Measurements from ENCODE around the gene MTF1.
A peak's percentile ranks its signal among the peaks of the same experiment; 100 is the strongest.

The MTF1 gene

DNA sequence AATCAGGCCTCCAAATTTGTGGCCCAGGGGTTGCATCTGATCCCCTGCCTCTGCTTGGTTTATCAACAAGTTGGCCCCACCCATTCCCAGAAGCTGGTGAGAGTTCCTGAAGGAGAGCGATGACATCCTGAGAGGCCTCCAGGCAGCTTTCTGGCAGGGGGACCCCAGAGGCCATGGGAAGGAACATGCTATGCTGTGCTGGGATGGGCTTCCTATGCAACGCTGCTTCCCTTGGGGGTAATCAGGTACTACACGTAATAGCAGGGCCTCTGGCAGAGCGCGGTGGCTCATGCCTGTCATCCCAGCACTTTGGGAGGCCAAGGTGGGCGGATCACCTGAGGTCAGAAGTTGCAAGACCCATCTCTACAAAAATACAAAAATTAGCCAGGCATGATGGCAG lies 8.4 kb upstream of the MTF1 start:
- DNase-seq, result peak; percentile 9

DNA sequence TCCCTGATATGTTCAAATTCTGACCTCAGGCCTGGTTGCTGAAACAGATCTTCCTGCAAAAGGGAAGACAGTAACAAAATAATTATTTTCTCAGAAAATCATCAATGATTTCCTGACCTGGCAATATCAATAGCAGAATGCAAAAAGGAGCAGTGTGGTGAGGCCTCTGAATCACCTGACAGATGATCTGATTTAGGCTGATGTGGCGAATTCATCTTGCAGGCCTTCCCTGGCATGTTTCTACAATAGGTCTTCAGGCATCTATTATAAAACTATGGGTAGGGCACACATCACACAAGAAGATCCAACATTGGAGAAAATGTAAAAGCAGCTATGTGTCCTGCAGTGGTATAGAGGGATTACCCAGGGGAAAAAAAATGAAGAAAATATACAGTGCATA lies 7.1 kb upstream of the MTF1 start:
- no peak for DNase-seq

DNA sequence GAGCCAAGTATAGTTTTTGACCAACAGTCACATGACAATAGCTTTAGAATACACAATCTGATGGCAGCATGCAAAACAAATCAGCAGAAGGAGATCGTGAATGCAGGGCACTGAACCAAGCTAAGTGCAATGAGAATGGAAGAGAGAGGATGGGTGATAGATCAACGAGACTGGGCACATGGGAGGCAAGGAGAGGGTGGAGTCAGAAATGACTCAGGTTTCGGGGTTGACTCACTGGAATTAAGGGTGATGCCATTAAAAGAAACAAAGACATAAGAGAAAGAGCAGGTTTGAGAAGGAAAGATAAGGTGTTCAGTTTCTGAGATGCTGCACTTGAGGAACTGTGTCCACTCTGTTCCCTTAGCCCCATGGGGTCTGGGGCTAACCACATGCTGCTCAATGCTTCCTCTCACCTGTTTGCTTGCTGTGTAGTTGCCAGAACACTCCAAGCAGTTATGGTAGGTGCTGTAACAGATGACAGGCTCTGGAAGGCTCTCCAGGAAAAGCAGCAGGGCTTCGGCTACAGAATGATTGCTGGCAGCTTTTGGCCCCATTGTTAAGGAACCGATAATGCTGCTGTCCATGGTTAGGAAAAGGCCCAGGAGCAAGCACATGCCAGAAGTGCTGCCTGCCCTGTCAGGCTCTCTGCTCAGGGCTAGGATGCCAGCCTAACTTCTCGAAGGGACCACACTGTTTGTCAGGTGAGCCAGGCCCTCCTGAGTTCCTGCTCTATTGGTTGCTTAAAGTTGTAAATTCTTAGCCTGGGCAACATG lies 6.1 kb upstream of the MTF1 start:
- no peak for DNase-seq

DNA sequence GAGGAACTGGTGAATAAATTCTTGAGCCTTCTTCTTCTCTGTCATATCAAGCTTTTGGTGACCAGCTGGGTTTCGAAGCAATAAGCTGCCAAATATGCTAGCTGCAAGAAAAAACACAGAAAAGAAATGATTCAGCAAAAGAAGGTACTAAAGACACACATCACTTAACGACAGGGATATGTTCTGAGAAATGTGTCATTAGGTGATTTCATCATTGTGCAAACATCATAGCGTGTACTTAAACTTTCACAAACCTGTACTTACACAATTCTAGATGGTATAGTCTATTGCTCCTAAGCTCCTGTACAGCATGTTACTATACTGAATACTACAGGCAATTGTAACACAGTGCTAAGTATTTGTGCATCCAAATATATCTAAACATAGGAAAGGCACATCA lies 2.9 kb upstream of the MTF1 start:
- peak; percentile 64 for DNase-seq

DNA sequence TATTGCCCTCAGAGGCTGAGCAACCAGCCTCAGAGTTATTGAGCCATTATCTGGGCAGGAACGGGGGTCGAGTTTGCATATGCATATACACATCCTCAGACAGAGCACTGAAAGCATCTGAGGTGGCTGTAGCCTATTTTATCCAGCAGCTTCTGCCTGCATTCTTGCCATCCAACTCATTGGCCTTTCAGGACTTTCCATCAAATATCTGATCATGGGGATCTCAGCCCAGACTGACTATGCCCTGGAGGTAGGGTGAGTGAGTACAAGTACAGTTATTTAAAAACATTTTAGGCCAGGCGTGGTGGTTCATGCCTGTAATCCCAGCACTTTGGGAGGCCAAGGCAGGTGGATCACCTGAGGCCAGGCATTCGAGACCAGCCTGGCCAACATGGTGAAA lies 1.8 kb upstream of the MTF1 start:
- no peak for DNase-seq

DNA sequence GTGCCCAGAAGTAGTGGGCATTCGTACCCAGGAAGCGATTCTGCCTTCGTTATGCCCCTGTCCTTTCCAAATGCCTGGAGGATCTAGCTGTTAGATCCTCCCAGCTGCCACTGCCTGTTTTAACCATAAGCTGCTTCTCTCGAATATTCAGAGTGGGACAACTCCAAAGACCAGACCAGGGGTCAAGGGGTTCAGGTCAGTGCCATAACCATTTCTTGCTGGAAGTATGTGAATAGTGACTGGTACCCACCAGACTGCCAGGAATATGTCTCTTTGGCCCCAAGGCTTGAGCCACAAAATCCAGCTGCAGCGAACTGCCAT lies 914 bp upstream of the MTF1 start:
- DNase-seq, result no peak

DNA sequence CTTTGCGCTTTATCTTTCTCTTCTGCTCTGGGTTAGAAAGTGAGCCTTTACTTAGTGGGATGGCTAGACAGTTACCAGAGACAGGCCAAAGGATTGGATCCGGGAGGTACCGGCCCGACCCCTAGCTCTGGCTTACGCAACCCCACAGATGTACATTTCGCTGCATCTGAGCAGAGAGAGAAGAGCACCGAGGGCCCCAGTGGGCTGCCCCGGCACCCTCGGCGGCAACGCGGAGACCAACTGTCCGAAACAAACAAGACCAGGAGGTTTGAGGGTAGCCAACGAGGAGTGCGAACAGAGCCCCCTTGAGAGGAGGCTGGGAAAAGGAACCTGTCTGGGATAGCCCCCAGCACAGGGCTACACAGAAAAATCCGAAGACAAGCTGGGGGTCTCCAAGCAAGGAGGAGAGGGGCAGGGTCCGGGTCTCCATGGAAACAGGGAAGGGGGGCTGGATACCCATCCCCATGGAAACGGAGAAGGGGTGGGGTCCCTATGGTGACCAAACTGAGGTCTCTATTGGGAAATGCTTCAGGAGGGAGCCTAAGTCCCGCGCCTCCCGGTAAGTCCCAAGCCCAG lies 373 bp downstream of the MTF1 start:
- DNase-seq, result peak; percentile 55

DNA sequence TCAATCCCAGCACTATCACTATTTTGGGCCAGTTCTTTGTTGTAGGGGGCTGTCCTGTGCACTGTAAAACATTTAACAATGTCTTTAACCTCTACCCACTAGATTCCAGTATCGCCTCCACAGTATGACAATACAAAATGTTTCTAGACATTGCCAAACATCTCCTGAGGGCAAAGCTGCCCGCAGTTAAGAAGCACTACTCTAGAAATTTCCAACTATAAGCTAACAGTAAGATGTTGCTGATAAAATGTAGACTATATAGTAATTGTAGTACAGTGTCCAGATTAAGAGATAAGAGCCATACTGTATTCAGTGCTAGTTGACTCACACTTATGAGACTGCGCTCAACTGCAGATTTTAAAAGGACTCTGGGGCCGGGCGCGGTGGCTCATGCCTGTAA lies 5.0 kb downstream of the MTF1 start:
- DNase-seq, result no peak

DNA sequence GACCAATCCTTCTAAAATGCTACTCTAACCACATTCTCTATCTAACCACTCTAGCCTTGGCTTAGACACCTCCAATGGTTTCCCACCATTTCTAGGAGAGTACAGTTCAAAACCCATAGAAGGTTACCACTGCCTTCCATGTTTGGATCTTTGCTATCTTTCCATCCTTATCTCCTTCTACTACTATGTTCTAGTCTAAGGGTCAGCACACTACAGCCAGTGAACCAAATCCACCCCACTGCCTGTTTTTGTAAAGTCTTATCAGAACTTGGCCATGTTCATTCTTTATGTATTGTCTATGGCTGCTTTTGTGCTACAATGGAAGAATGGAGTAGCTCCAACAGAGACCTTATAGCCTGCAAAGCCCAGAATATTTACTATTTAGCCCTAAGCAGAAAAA lies 6.2 kb downstream of the MTF1 start:
- DNase-seq, result no peak

DNA sequence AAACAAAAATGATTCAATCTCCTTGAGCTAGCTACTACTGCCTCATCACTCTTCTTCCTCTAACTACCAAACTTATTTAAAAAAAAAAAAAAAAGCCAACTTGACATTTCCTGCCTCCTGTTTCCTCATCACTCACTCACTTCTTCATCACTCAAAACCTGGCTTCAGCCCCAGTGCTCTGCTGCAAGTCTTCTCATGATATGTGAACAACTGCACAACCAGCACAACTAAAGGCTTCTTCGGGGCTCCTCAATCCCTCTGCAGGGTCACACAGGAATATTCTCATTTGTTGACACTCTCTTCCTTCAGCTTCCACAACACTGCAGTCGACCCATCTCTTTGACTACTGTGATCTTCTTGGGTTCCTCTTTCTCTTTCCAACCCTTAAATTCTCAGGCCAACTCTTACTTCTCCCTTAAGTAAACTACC lies 7.6 kb downstream of the MTF1 start:
- DNase-seq, result no peak

DNA sequence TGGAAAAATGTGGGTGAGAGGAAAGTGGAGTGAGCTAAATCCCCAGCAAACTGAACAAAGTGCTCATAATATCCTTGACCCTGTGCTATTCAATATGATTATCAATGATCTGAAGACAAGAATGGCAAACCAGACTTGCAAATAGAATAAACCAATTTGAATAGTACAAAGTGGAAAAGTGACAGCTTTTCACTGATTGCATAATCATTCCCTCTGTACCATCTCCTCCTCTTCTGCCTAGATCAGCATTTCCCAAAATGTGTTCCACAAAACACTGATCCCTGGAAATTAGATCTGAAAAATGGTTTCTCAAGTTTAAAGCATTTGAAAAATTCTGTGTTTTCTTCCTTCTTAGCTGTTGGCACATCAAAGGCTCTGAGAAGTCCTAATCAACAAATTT lies 8.1 kb downstream of the MTF1 start:
- DNase-seq, result no peak

DNA sequence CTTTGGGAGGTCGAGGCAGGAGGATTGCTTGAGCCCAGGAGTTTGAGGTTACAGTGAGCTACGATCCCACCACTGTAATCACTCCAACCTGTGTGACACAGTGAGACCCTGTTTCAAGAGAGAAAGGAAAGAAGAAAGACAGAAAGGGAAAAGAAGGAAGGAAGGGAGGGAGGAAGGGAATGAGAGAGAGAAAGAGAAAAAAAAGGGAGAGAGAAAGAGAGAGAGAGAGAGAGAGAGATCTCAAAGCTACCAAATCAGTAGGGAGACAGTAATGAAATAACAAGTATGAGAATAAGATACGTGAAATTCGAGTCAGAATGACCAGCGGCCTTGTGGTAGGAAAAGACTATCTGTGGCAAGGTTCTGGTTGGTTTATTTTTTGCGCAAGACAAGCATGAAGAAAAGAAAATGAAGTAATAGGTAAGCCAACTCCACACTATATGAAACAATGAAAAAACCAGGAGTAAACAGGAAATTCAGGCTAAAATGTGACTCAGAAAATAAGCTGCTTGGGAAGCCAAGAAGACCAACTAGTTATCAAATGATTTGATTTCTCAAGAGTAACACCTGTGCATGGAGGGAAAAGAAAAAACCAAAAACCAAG lies 8.9 kb downstream of the MTF1 start:
- no peak for DNase-seq

DNA sequence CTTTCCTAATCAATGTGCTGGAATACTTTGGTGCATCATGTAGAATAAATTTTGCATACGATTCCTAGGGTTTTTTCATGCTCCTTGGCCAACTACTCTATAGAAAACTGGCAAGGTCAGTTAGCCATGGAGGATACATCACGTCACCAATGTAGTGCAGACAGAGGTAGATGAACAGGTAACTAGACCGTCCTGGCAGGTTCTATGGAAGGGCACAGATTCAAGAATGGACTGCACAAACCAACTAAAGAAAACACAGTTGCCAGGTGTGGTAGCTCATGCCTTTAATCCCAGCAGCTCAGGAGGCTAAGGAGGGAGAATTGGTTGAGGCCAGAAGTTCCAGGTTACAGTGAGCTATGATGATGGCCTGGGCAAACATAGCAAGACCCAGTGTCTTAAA lies 9.9 kb downstream of the MTF1 start:
- DNase-seq, result no peak

DNA sequence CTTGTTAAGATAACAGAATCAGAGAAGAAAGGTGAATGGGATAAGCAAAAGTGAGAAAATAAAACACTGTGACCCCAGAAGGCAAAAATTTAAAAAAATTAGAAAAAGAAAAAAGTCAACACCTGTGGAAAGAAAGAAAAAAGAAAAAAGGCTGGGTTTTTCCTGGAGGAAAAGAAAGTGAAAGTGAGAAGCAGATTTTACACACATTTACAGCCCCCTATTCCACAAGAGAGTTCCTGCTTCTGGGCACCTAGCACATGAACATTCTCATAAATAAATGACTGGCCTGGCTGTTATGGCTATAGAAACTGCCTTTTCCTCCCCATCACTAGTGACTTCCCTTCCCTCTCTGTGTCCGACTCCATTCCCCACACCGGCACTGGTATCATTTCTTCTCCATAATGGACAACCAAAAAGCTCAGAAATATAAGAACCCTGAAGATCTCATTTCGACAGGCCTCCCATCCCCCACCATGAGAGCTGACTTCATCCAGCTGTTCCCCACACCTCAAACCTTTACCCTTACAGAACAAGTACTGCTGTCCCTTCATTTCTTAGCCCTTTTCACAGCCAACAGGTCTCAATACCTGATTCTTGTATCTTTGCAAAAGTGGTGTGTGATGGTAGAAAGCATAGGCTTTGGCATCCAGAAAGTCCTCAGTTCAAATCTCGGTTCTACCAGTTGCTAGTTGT lies 12.6 kb downstream of the MTF1 start:
- DNase-seq, result no peak

DNA sequence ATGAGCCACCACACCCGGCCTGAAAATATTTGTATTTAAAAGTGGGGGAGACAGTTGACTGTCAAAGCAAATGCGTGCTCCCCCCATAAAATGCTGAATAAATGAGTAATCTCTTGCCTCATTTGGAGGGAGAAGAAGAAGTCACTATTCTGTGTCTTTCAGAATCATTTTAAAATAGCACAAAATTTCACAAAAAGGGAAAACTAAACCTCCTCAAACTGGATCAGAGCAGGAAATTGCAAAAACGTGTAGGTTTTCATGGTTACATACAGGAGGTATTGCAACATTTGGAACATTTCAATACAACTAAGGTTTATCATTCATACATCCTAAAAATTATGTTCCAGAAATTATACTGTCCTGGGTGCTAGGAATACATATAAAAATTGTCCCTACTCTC lies 13.6 kb downstream of the MTF1 start:
- no peak for DNase-seq

DNA sequence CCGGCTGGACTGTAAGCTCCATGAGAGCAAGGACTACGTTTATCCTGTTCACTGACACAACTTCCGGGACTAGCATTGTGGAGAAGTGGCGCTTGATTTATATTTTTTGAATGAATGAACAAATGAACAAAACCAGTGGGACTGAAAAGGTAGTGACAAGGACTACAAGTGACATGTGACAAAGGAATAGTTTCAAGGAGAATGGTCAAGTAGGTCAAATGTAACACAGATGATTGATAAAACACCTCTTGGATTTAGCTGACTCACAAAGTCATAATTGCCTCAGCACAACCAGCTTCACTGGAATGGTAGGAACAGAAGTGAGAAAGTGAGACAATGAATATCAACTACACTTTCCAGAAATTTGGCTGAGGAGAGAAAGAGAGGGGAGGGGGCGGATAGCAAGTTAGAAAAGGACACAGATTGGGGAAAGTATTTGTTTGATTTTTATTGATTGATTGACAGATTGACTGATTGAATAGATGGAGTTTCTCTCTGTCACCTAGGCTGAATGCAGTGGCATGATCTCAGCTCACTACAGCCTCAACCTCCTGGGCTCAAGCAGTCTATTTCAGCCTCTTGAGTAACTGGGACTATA lies 14.2 kb downstream of the MTF1 start:
- no peak for DNase-seq

DNA sequence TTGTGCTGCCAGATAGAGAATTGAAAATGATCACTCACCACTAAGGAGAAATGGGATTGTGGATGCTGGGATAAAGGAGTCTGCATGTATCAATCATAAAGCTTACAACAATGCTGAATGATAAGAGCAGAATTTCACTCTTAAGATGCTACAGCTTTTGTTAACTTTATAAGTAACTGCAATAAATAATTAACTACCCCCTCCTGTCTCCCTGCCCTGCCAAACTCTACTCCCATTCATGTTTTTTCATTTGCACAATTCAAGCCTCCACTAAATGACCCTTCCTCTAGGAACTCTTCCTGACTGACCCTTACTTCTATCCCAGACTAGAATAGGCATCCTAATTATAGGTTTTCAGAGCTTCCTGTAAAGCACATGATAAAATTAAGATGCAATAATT lies 14.9 kb downstream of the MTF1 start:
- DNase-seq, result no peak

DNA sequence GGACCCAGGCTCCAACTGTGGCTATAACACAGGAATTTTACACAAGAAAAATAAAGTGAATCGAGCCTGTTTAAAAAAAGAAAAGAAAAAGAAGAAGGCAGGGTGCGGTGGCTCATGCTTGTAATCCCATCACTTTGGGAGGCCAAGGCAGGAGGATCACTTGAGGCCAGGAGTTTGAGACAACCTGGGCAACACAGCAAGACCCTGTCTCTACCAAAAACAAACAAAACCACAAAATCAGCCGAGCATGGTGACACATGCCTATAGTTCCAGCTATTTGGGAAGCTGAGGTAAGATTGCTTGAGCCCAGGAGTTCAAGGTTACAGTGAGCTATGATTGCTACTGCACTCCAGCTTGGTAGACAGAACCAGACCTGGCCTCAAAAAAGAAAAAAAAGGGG lies 17.7 kb downstream of the MTF1 start:
- DNase-seq, result no peak

DNA sequence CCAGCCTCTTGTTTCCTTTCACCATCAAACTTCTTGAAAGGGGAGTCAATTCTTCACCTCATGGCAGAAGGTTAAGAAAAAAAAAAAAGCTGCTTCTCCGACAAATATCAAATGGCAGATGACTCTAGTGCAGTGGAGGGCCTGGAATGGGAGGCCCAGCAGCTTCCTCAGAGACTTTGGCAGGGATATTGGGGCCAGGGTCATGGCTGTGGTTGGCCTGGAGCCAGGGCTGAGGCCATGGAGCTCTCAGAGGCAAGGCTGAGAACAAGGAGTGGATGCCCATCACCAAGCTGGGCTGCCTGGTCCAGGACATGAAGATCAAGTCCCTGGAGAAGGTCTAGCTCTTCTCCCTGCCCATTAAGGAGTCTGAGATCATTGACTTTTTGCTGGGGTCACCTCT lies 18.7 kb downstream of the MTF1 start:
- no peak for DNase-seq

DNA sequence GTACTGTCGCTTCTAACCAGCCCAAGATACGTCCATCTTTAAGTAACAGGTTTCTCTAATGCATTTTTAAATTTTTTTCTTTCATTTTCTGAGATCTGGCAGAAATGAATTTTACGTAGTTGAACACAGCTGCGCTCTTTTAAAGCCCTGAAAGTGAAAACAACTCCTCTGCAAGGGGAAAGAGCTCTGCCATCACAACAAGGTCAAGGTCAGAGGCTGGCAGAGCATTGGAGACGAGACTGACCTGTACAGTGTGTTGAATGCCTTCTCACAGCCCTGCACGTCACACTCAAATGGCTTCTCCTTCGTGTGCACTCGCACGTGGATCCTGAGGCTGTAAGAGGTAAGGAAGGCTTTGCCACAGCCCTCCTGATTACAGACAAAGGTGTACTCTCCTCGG lies 19.7 kb downstream of the MTF1 start:
- DNase-seq, result no peak

DNA sequence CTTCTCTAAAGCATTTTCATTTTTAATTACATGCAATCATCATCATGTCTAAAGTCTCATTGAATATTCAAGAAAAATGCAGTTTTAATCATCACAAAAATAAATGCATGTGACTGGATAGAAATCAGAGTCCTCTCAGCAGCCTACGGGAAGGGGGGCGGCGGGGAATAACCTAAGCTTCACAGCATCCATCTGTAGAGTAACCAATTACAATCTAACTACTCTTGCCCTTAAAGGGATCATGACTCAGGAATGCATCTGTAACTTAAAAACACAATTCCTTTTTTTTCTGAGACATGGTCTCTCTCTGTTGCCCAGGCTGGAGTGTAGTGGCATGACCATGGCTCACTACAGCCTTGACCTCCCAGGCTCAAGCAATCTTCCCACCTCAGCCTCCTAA lies 22.6 kb downstream of the MTF1 start:
- DNase-seq, result no peak

DNA sequence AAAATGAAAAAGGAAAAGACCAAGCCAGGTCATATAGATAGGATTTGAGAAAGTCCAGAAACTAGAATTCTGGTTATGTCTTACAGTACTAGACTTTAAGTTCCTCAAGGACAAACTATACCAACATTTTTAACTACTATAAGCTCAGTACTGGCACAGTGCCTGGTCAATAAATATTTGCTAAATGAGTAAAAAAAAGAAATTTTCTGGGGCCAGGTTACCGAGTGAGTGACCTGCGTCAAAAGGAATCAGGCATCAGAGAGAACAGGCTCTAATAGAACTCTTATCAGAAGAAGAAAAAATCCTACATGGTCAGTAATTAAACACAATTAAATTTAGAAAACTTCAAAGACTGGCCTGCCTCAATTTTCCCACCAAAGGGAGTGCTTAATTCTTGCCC lies 27.6 kb downstream of the MTF1 start:
- DNase-seq, result peak; percentile 47

DNA sequence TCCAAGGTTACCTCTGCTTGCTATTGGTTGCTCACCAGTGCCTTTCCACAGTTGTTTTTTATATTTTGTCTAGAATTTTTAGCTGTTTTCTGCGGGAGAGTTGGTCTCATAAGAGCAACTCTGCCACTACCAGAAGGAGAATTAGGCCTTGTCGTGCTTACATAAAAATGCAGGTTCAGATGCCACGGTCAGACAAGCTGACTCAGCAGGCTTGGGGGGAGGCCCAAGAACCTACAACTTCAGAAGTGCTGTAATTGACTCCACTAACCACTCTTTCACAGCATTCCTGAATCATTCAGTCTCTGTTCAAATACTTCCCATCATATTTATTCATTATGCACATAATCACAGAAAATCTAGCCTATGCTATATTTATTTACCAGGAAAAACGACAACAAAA lies 28.3 kb downstream of the MTF1 start:
- DNase-seq, result no peak
